NB4 (cell line): ENCODE measurements around the gene INTS1.

Experiments
- CTCF ChIP-seq: IDR thresholded peaks from one replicate; pipeline ENCODE4 v1.5.1; 2012; ENCODE audit warnings: low read depth, low read length
- MAX ChIP-seq: IDR thresholded peaks from 2 replicates; pipeline ENCODE4 v1.6.1; 2011; ENCODE audit warnings: low read depth, low read length

GRCh38 chr7:1440620-1441019, 63.6 kb downstream of the INTS1 start:
- TF ChIP-seq MAX (no peak), CTCF (no peak)
